GM21786 (cell line): Measurements from ENCODE around the gene IL22.
"Not testable (repeated sequence)": the region's sequence is repeated elsewhere in the genome, so short reads cannot be mapped to it uniquely, and the experiment has no call there.

Experiments used
- ATAC-seq: cut with Tn5 transposase; IDR thresholded peaks from one replicate; pipeline ENCODE4 v1.9.1; 2021; ENCODE audit not compliant: unreplicated experiment

Gene IL22

GRCh38 chr12:68231691-68232090, 21.7 kb downstream of the IL22 start:
- ATAC-seq, result no peak

- no peak for ATAC-seq
These were observed 22.2 kb downstream of the IL22 start for GRCh38 chr12:68231229-68231628.

- ATAC-seq, result no peak
These were observed 23.4 kb downstream of the IL22 start for GRCh38 chr12:68229956-68230355.

- no peak for ATAC-seq
These were observed 26.0 kb downstream of the IL22 start for GRCh38 chr12:68227356-68227755.

- no peak for ATAC-seq
These were observed 27.6 kb downstream of the IL22 start, which contains the start of gene IL26 for GRCh38 chr12:68225576-68226476. Gene IL26, minus strand, starts transcription at chr12:68225810. Its CDS starts 54 bp downstream, at chr12:68225756.

- ATAC-seq, result no peak
These were observed 28.7 kb downstream of the IL22 start for GRCh38 chr12:68224613-68225285.

- ATAC-seq, result peak; percentile 97
These were observed 30.2 kb downstream of the IL22 start for GRCh38 chr12:68223067-68223747.

GRCh38 chr12:68222326-68222725, 31.1 kb downstream of the IL22 start:
- ATAC-seq, result no peak

GRCh38 chr12:68221497-68221896, 31.9 kb downstream of the IL22 start:
- no peak for ATAC-seq

- no peak for ATAC-seq
These were observed 42.5 kb downstream of the IL22 start for GRCh38 chr12:68210875-68211274.

GRCh38 chr12:68209048-68209728, 44.2 kb downstream of the IL22 start:
- not testable (repeated sequence) for ATAC-seq

GRCh38 chr12:68207276-68207675, 46.1 kb downstream of the IL22 start:
- no peak for ATAC-seq

GRCh38 chr12:68206446-68206845, 47.0 kb downstream of the IL22 start:
- no peak for ATAC-seq

GRCh38 chr12:68203460-68203875, 49.9 kb downstream of the IL22 start:
- no peak for ATAC-seq

GRCh38 chr12:68200854-68201253, 52.5 kb downstream of the IL22 start:
- ATAC-seq, result no peak

GRCh38 chr12:68199127-68199526, 54.3 kb downstream of the IL22 start:
- ATAC-seq, result no peak

- no peak for ATAC-seq
These were observed 54.8 kb downstream of the IL22 start for GRCh38 chr12:68198507-68199086.
